GM12872 (cell line): ENCODE measurements around the gene IL17C.

Experiments
- TF ChIP-seq, protein P1 (sequence below): IDR thresholded peaks from 3 replicates; pipeline ENCODE4 v1.5.1; 2011; ENCODE audit warnings: low read depth, mild to moderate bottlenecking, low read length, moderate library complexity; ENCODE audit not compliant: insufficient read depth

Gene IL17C

DNA sequence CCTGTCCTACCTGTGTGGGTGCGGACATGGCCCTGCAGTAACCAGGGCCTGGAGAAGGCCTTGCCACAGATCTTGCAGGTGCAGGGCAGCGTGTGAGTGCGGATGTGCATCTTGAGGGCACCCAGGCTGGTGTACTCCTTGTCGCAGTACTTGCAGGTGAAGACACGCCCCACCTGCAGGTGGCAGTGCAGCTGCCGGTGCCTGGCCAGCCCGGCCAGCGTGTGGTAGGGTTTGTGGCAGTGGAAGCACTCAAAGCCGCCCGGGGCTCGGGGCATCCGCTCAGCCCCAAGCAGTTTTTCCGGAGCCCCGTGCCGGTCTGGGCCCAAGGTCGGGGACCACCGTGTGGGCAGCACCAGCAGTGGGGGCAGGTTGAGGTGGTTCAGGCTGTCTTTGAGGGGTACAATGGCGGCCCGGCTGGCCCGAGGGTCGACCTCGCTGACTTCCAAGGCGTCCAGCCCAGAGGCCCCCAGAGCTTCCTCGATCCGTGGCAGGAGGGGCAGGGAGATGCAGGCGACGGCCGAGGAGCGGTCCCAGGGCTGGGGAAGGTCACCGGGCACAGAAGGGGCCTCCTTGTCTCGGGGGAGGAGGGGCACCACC is 42.8 kb downstream of the IL17C start:
- TF ChIP-seq, protein P1, sequence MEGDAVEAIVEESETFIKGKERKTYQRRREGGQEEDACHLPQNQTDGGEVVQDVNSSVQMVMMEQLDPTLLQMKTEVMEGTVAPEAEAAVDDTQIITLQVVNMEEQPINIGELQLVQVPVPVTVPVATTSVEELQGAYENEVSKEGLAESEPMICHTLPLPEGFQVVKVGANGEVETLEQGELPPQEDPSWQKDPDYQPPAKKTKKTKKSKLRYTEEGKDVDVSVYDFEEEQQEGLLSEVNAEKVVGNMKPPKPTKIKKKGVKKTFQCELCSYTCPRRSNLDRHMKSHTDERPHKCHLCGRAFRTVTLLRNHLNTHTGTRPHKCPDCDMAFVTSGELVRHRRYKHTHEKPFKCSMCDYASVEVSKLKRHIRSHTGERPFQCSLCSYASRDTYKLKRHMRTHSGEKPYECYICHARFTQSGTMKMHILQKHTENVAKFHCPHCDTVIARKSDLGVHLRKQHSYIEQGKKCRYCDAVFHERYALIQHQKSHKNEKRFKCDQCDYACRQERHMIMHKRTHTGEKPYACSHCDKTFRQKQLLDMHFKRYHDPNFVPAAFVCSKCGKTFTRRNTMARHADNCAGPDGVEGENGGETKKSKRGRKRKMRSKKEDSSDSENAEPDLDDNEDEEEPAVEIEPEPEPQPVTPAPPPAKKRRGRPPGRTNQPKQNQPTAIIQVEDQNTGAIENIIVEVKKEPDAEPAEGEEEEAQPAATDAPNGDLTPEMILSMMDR: peak; percentile 71

DNA sequence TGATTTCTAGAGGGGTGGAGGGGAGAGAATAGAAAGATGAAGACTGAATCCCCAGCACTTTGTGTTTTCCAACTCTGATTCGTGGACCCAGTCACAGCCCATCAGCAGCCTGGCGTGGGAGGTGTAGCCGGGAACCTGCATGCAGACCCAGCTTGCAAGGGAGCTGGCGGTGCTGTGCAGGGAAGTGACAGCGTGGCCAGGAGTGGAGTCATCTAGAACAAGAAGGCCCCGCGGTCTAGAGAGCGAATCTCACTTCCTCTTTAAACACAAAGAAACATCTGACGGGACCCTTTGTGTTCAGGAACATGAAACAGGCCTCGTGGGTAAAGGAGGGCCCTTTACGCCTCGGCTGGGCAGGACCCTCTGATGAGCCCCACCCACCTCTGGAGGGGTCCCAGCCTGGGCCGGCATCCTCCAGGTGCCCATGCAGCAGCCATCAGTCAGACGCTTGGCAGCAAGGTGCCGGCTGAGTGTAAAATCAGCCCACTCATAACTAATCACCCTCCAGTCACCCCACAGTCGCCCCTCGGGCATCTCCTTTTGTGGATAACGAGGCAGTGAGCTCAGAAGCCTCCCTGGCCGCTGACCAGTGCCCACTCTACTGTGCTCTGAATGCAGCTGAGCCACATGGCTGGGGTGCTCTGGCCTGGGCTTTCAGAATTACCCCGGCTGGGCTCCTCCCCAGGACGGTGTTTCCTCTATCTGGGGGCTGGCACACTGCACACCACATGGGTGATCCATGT is 43.5 kb downstream of the IL17C start:
- TF ChIP-seq, protein P1: no peak

DNA sequence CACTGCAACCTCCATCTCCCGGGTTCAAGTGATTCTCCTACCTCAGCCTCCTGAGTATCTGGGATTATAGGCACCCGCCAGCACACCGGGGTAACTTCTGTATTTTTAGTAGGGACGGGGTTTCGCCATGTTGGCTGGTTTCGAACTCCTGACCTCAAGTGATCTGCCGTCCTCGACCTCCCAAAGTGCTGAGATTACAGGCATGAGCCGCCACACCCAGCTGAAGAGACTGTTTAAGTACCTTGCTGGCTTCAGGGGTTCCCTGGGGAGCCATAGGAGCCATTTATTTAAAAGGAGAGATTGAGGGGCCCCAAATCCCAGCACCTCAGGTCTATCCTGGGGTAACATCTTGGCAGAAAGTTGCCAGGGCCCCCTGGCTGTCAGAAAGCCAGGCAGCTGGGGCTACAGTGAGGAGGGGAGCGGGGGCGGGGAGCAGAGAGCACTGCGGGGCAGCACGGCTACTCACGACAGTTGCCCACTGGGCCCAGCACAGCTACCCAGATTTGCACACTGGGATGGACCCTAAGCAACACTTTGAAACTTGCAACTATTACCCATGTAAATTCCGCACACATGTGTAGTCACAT is 46.3 kb downstream of the IL17C start:
- TF ChIP-seq, protein P1: no peak

DNA sequence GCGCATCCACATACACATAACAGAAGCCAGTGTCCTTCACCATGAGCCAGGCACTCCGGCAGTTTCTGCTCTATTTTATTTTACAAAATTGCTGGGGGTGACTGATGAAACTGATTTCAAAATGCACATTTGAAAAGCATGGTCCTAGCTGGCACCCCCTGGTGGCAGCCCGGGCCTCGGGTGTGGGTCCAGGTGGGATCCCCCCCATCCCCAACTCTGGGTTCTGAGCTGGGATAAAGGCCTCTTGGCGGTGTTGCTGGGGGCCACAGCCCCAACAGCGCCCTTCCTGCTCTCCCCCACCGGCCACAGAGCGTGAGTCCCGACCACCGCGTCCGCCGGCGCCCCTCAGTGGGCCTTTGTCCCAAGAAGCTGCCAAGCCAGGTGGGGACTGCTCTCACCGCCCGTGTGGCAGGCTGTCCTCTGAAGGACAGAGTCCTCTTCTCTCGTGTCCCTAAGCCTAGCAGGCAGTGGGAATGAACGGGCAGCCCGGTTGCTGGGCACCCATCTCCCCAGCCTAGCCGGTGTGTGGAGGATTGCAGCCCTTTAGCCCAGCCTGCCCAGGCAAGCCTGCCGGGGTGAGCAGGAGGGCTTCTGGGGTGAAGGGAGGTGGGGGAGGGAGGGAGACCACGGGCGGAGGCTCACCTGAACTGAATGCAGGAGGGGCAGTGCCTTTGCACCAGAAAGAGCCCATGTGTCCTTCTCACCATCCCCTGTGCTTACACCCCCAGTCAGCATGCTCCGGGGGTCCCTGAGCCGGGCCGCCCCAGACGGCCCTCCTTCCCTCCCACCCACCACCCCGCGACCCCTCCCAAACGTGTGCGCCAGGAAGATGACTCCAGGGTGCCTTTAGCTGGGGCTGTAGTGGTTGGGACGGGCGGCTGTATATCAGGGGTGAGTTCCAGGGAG is 47.0 kb downstream of the IL17C start:
- TF ChIP-seq, protein P1: peak; percentile 70

DNA sequence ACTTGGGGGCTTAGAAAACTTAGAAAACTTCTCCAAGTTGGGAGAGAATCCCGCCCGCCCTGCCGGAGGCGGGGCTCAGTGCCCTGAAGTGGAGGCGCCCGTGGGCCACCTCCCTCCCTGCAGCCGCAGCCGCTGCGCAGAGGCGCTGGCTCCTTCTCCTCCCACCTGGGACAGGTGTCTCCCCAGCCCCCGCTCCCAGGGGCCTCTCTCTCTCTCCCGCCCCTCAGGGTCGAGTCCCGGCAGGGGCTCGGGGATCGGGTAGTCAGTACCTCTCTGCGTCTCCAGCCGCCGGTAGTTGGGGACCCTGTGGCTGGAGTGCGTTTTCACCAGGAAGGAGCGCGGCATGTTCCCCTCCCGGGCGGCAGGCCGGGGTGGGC is 47.7 kb downstream of the IL17C start:
- TF ChIP-seq, protein P1: no peak

DNA sequence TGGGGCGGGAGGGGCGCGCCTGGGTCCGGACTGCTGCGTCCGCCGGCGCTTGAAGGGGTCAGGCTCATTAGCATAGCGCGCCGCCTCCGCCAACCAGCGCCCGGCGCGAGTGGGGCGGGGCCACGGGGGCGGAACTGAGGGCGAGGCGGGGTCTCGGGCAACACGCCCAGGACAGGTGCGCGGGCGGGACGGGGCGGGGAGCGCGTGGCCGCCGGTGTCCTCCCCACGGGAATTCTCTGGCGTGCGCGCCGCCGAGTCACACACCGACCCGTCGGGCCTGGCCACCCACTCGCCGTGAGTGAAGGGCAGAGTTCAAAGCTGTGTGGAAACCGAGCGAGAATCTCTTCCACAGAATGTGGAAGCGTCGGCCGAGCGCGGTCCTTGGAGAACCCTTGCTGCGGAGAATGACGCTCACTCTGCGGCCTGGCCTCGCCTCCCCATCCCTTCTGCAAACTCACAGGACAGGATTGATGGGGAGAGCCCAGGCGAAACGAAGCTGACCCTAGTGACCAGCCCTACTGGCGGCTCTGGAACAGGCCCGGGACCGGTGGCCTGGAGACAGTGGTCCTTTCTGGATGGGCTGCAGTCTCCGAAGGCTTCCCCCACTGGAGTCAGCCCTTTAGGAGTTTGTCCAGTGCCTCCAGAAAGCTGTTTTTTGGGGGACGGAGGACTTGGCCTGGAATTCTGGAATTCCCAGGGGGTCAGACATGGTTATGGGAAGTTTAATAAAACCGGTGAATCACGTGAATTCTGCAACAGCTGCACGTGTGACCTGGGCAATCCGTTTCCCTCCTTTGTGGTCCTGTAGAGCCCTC is 48.3 kb downstream of the IL17C start, which contains the start of gene SNAI3:
TSS of gene SNAI3 (minus strand) at position 69 of the 815 bp plus-strand sequence. CDS start 101 bp downstream, outside the sequence.
- TF ChIP-seq, protein P1: no peak
